GM10847 (cell line): ENCODE results near the gene CCDC28B.

Experiments used
- POLR2A ChIP-seq: IDR thresholded peaks from 2 replicates; pipeline ENCODE4 v1.6.1; 2011; ENCODE audit not compliant: insufficient read length; ENCODE audit errors: extremely low read depth

Gene CCDC28B

DNA sequence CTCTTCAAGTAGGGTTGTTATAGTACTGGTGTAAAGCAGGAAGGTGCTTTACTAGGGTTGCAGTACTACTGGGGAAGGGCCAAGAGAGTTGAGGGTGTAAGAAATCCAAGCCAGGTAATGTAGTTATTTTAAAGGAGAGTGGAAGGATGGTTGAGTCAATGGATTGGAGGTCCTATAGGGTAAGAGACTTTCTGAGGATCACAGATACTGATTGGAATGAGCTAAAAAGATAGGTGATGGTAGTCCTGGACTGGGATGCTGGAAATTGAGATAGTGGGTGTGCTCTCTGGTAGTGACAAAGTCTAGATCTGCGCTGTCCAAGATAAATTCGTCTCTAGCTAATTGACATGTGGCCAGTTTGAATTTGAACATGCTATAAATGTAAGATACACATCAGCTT lies 13.9 kb upstream of the CCDC28B start:
- no peak for TF ChIP-seq POLR2A

DNA sequence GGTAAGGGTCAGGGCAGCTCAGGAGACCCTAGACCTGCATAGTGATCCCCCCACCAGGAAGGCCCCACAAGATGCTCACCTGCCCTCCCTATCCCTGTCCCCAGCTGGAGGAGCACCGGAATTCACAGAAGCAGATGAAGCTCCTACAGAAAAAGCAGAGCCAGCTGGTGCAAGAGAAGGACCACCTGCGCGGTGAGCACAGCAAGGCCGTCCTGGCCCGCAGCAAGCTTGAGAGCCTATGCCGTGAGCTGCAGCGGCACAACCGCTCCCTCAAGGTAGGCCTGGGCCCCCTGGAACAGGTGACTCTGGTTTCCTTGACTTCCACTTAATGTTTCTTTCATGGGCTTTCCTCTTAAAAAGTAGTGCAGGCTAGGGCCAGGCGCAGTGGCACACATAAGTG lies 12.5 kb upstream of the CCDC28B start:
- TF ChIP-seq POLR2A, result no peak

GRCh38 chr1:32192220-32192948 lies 8.0 kb upstream of the CCDC28B start:
- no peak for TF ChIP-seq POLR2A

GRCh38 chr1:32194984-32195383 lies 5.4 kb upstream of the CCDC28B start:
- no peak for TF ChIP-seq POLR2A

DNA sequence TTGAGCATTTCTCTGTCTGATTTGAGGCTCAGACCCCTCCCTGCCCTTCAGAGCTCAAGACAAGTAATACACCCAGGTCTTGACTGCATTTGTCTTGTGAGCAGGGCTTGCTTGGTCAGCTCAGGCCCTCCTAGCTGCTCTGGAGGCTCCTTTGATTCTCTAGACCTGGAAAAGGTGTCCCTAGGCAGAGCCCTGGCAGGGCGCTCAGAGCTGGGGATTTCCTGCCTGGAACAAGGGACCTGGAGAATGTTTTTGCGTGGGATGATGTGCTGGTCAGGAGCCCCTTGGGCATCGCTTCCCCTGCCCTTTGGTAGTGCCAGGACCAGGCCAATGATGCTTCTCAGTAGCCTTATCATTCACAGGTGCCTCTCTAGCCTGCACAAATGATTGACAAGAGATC lies 4.9 kb upstream of the CCDC28B start:
- no peak for TF ChIP-seq POLR2A

DNA sequence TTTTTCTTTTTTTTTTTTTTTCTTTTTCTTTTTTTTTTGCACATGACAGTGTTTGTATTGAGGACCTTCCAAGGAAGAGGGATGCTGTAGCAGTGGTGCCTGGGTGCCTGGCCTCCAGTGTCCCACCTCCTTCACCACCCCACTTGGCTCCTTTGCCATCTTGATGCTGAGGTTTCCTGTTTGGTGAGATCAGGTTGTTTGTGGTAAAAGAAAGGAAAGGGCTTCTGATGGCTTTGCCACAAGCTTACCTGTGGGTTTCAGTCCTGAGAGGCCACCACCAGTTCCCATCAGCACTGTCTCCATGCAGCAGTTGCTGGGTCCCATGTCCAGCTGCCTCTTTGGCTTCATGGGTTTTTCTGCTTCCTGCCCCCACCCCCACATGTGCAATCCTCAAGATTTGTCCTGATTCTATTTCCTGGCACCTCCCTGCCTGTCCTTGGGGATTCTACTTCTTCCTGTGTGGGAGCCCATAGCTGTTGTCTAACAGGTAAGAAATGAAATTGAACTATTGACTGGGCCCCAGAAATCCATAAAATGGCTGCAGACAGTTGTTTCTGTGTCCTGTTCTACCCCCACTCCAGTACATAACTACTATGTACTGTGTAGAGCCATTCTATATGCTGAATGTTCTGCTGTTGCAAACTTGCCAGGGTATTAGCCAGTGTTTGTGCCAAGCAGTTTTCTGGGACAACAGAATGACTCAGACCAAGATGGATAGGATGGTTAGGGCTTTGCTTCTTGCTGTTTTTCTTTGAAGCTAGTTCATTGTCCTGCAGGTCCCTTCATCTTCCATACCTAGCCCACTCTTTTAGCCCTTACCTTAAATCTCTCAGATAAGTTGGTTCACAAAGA lies 4.2 kb upstream of the CCDC28B start:
- no peak for TF ChIP-seq POLR2A

DNA sequence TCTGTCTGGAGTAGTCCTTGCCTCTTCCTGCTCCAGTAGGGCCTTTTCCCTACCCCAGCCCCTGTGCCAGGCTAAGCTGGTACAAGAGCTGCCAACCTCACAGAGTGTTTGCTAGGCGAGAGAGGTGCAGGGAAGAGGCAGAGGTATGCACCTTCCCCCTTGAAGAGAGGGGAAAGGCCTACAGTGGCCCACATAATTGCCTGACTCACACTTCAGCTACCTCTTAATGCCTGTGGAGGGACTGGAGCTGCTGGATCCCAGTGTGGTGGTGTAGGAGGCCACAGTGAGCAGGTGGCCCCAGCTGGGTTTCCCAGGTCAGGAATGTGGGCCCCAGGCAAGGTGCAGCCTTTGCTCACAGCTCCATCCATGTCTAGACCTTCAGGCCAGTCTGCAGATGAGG lies 3.3 kb upstream of the CCDC28B start:
- no peak for TF ChIP-seq POLR2A

- TF ChIP-seq POLR2A, result no peak
Observed at GRCh38 chr1:32197837-32198236, 2.6 kb upstream of the CCDC28B start.

- TF ChIP-seq POLR2A, result no peak
Observed at GRCh38 chr1:32198237-32199042, 2.0 kb upstream of the CCDC28B start.

DNA sequence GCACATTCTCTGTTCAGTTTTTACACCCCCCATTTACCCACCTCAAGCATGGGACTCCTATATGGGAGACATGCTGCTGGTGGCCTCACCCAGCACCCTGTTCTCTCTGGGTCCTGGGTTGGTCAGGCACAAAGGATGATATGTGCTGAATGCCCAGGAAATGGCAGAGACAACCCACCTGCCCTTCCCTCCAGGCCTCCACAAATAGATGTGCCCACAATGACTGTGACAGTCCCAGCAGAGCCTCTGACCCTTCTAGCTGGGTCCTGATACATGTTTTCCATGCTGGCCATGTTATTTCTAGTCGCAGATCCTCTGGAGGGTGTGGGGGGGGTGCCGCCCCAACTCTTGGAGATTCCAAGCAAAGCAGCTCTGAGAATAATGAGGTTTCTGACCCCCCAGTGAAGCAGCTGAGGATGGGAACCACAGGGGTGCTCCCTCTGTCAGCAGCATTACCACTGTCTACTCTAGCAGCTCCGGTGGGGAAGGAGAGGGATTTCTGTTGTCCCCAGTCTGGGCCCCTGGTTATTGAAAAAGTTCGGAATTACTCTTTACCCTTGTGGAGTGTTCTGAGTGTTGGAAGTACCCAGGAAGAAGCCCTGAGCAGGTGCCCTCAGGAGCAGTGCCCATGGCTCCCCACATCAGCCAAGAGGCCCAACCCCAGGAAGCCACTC lies 1.2 kb upstream of the CCDC28B start:
- no peak for TF ChIP-seq POLR2A

- TF ChIP-seq POLR2A, result no peak
Observed at GRCh38 chr1:32199717-32200072, 700 bp upstream of the CCDC28B start.

GRCh38 chr1:32201011-32201855 lies 838 bp downstream of the CCDC28B start:
- peak; percentile 10 for TF ChIP-seq POLR2A

DNA sequence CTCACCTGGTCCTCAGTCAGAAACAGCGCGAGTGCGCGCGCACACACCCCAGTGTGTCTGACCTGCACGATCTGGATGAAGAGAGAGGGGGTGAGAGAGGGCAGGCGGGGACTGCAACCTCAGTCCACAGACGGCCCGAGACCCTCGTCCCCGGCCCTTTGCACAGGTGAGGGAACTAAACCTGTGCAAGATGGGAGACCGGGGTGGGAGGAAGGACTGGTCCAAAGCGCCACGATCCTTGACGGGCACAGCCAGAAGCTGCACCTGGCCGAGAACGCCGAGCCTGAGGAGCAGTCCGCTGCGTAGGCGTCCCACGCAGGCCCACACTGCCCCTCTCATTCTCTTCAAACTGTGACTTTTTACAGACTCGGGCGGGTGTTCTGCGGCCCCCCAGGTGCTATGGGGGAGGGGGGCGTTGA lies 4.6 kb downstream of the CCDC28B start:
- TF ChIP-seq POLR2A, result no peak
